GM12878 (cell line): ENCODE measurements around the gene MOGAT1. TPM values are rescaled to one million over a fixed set of nuclear protein-coding genes. Genes with fewer than 3 reads are reported as not detected.

Source experiments
- EZH2 ChIP-seq: IDR thresholded peaks from 2 replicates; pipeline ENCODE4 v1.6.1; 2012; ENCODE audit warnings: low read depth, mild to moderate bottlenecking, control low read depth, inconsistent platforms, low read length, borderline replicate concordance; ENCODE audit not compliant: control insufficient read depth
- FOXK2 ChIP-seq: fragments of 450-650 bp; IDR thresholded peaks from 2 replicates; pipeline ENCODE4 v1.6.1; 2017; ENCODE audit warnings: mild to moderate bottlenecking, moderate library complexity
- HCFC1 ChIP-seq: fragments of 150-350 bp; IDR thresholded peaks from 2 replicates; pipeline ENCODE4 v1.6.1; 2014; ENCODE audit warnings: low read length
- JUNB ChIP-seq: IDR thresholded peaks from 2 replicates; pipeline ENCODE4 v1.6.1; 2016; ENCODE audit warnings: antibody characterized with exemption, mild to moderate bottlenecking
- PAX8 ChIP-seq: fragments of 450-650 bp; IDR thresholded peaks from 2 replicates; pipeline ENCODE4 v1.6.1; 2017; ENCODE audit warnings: mild to moderate bottlenecking, moderate library complexity
- POLR2A ChIP-seq: IDR thresholded peaks from 2 replicates; pipeline ENCODE4 v1.6.1; 2011; ENCODE audit warnings: low read depth, mild to moderate bottlenecking, low read length
- SIN3A ChIP-seq: IDR thresholded peaks from 2 replicates; pipeline ENCODE4 v1.6.1; 2012; ENCODE audit warnings: low read depth, low read length, improper control_type of control experiment
- SP1 ChIP-seq: IDR thresholded peaks from one replicate; pipeline ENCODE4 v1.6.1; 2011; ENCODE audit warnings: low read depth, low read length
- SPI1 ChIP-seq: IDR thresholded peaks from 2 replicates; pipeline ENCODE4 v1.6.1; 2011; ENCODE audit warnings: low read depth, mild to moderate bottlenecking, low read length, moderate library complexity, borderline replicate concordance; ENCODE audit not compliant: insufficient read depth
- TCF3 ChIP-seq: IDR thresholded peaks from 2 replicates; pipeline ENCODE4 v1.6.1; 2012; ENCODE audit warnings: low read depth, mild to moderate bottlenecking, low read length, borderline replicate concordance; ENCODE audit not compliant: insufficient read depth
- ZBED1 ChIP-seq: IDR thresholded peaks from 2 replicates; pipeline ENCODE4 v1.6.1; 2016; ENCODE audit warnings: borderline replicate concordance
- ZNF217 ChIP-seq: fragments of 450-650 bp; IDR thresholded peaks from 2 replicates; pipeline ENCODE4 v1.6.1; 2017; ENCODE audit warnings: antibody characterized with exemption, mild to moderate bottlenecking
- polyA plus RNA-seq, 11 experiments: library from polyadenylated mRNA; depleted of rRNA in 4 of 11; unstranded in 6 of 11; stranded (reverse) in 5 of 11; fragments of >200 nt; fragmentation: Nextera tagmentation in 4 of 11; fragmentation: Illumina TruSeq in 1 of 11; extraction: Ambion mirVana in 4 of 11; extraction: Trizol in 1 of 11; gene quantifications; 1 replicate in 1 of 11; 2 replicates in 10 of 11; pipeline versions ENCODE4 v1.2.1 to v1.2.3, GENCODE V29; 2011 to 2016; ENCODE audit warnings: inconsistent platforms in 2 of 11, missing spikeins in 2 of 11, low read depth in 1 of 11
- total RNA-seq, 4 experiments: library from RNA; depleted of rRNA in 3 of 4; stranded (reverse); fragments of >200 nt in 3 of 4; fragmentation: Illumina TruSeq in 1 of 4; extraction: Trizol in 1 of 4; gene quantifications; 2 replicates each; pipeline versions ENCODE4 v1.2.1 to v1.2.3, GENCODE V29; 2013 to 2021
- TF ChIP-seq, protein P1 (sequence below): fragments of 450-650 bp; IDR thresholded peaks from 2 replicates; pipeline ENCODE4 v1.6.1; 2014; ENCODE audit warnings: mild to moderate bottlenecking
- TF ChIP-seq, protein P2 (sequence below): fragments of 450-650 bp; IDR thresholded peaks from 2 replicates; pipeline ENCODE4 v1.6.1; 2016; ENCODE audit warnings: mild to moderate bottlenecking, moderate library complexity, borderline replicate concordance
- TF ChIP-seq, protein P3 (sequence below): IDR thresholded peaks from 2 replicates; pipeline ENCODE4 v1.6.1; 2012; ENCODE audit warnings: mild to moderate bottlenecking, low read depth, low read length
- TF ChIP-seq, protein P4 (sequence below): fragments of 450-650 bp; IDR thresholded peaks from 2 replicates; pipeline ENCODE4 v1.6.1; 2016; ENCODE audit warnings: mild to moderate bottlenecking
- TF ChIP-seq, protein P5 (sequence below): fragments of 450-650 bp; formaldehyde crosslinking; IDR thresholded peaks from 2 replicates; pipeline ENCODE4 v1.5.0; 2022; ENCODE audit warnings: mild to moderate bottlenecking, missing genetic modification characterization

The MOGAT1 gene
- total and polyA plus RNA-seq, 10 of the 15 experiments (the other 5 are each of a cell fraction or from before 2014, with no cell fraction given) = not detected

DNA sequence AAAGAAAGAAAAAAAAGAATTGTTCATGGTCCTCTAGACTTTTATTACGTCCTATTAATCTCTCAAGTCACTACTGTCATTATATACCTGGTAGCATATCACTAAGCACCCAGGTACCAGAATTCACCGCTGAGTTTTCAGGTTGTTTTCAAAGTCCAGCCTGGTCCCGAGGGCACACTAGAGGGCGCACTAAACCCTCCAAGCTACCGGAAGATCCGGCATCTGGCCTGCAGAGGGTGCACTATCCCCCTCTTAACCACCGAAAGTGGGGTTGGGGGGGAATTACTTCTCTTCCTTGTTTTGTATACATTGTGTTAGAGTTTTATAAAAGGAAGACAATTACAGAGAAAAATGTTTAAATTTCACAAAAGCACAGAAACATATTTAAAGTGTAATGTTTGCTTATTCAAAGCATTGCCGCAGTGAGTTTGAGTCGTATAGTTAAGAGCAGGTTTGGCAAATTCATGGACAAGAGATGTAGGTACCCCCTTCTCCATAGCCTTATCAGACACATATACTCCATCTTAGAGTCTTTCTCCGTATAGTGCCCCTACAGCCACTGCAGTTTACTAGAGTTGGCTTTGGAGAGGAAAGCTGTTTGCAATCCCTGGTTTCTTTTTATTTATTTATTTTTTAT, 19.2 kb downstream of the MOGAT1 start (continued):
- TF ChIP-seq FOXK2 (no peak), HCFC1 (no peak), JUNB (no peak), POLR2A (no peak), EZH2 (no peak), TCF3 (no peak), PAX8 (no peak), ZNF217 (no peak), SP1 (no peak), ZBED1 (no peak), SIN3A (no peak), SPI1 (0 out of 2 replicates have a peak, but pooled peaks have one; percentile 2)
- TF ChIP-seq, protein P1, sequence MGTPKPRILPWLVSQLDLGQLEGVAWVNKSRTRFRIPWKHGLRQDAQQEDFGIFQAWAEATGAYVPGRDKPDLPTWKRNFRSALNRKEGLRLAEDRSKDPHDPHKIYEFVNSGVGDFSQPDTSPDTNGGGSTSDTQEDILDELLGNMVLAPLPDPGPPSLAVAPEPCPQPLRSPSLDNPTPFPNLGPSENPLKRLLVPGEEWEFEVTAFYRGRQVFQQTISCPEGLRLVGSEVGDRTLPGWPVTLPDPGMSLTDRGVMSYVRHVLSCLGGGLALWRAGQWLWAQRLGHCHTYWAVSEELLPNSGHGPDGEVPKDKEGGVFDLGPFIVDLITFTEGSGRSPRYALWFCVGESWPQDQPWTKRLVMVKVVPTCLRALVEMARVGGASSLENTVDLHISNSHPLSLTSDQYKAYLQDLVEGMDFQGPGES = no peak
- TF ChIP-seq, protein P2, sequence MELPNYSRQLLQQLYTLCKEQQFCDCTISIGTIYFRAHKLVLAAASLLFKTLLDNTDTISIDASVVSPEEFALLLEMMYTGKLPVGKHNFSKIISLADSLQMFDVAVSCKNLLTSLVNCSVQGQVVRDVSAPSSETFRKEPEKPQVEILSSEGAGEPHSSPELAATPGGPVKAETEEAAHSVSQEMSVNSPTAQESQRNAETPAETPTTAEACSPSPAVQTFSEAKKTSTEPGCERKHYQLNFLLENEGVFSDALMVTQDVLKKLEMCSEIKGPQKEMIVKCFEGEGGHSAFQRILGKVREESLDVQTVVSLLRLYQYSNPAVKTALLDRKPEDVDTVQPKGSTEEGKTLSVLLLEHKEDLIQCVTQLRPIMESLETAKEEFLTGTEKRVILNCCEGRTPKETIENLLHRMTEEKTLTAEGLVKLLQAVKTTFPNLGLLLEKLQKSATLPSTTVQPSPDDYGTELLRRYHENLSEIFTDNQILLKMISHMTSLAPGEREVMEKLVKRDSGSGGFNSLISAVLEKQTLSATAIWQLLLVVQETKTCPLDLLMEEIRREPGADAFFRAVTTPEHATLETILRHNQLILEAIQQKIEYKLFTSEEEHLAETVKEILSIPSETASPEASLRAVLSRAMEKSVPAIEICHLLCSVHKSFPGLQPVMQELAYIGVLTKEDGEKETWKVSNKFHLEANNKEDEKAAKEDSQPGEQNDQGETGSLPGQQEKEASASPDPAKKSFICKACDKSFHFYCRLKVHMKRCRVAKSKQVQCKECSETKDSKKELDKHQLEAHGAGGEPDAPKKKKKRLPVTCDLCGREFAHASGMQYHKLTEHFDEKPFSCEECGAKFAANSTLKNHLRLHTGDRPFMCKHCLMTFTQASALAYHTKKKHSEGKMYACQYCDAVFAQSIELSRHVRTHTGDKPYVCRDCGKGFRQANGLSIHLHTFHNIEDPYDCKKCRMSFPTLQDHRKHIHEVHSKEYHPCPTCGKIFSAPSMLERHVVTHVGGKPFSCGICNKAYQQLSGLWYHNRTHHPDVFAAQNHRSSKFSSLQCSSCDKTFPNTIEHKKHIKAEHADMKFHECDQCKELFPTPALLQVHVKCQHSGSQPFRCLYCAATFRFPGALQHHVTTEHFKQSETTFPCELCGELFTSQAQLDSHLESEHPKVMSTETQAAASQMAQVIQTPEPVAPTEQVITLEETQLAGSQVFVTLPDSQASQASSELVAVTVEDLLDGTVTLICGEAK = no peak
- TF ChIP-seq, protein P3, sequence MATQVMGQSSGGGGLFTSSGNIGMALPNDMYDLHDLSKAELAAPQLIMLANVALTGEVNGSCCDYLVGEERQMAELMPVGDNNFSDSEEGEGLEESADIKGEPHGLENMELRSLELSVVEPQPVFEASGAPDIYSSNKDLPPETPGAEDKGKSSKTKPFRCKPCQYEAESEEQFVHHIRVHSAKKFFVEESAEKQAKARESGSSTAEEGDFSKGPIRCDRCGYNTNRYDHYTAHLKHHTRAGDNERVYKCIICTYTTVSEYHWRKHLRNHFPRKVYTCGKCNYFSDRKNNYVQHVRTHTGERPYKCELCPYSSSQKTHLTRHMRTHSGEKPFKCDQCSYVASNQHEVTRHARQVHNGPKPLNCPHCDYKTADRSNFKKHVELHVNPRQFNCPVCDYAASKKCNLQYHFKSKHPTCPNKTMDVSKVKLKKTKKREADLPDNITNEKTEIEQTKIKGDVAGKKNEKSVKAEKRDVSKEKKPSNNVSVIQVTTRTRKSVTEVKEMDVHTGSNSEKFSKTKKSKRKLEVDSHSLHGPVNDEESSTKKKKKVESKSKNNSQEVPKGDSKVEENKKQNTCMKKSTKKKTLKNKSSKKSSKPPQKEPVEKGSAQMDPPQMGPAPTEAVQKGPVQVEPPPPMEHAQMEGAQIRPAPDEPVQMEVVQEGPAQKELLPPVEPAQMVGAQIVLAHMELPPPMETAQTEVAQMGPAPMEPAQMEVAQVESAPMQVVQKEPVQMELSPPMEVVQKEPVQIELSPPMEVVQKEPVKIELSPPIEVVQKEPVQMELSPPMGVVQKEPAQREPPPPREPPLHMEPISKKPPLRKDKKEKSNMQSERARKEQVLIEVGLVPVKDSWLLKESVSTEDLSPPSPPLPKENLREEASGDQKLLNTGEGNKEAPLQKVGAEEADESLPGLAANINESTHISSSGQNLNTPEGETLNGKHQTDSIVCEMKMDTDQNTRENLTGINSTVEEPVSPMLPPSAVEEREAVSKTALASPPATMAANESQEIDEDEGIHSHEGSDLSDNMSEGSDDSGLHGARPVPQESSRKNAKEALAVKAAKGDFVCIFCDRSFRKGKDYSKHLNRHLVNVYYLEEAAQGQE = no peak
- TF ChIP-seq, protein P4, sequence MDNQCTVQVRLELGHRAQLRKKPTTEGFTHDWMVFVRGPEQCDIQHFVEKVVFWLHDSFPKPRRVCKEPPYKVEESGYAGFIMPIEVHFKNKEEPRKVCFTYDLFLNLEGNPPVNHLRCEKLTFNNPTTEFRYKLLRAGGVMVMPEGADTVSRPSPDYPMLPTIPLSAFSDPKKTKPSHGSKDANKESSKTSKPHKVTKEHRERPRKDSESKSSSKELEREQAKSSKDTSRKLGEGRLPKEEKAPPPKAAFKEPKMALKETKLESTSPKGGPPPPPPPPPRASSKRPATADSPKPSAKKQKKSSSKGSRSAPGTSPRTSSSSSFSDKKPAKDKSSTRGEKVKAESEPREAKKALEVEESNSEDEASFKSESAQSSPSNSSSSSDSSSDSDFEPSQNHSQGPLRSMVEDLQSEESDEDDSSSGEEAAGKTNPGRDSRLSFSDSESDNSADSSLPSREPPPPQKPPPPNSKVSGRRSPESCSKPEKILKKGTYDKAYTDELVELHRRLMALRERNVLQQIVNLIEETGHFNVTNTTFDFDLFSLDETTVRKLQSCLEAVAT = no peak
- TF ChIP-seq, protein P5, sequence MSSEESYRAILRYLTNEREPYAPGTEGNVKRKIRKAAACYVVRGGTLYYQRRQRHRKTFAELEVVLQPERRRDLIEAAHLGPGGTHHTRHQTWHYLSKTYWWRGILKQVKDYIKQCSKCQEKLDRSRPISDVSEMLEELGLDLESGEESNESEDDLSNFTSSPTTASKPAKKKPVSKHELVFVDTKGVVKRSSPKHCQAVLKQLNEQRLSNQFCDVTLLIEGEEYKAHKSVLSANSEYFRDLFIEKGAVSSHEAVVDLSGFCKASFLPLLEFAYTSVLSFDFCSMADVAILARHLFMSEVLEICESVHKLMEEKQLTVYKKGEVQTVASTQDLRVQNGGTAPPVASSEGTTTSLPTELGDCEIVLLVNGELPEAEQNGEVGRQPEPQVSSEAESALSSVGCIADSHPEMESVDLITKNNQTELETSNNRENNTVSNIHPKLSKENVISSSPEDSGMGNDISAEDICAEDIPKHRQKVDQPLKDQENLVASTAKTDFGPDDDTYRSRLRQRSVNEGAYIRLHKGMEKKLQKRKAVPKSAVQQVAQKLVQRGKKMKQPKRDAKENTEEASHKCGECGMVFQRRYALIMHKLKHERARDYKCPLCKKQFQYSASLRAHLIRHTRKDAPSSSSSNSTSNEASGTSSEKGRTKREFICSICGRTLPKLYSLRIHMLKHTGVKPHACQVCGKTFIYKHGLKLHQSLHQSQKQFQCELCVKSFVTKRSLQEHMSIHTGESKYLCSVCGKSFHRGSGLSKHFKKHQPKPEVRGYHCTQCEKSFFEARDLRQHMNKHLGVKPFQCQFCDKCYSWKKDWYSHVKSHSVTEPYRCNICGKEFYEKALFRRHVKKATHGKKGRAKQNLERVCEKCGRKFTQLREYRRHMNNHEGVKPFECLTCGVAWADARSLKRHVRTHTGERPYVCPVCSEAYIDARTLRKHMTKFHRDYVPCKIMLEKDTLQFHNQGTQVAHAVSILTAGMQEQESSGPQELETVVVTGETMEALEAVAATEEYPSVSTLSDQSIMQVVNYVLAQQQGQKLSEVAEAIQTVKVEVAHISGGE (CRISPR knock-in tag) = no peak
